Measurements from ENCODE around the gene LAX1.
"Not testable (repeated sequence)": the region's sequence is repeated elsewhere in the genome, so short reads cannot be mapped to it uniquely, and the experiment has no call there.

Gene LAX1

DNA sequence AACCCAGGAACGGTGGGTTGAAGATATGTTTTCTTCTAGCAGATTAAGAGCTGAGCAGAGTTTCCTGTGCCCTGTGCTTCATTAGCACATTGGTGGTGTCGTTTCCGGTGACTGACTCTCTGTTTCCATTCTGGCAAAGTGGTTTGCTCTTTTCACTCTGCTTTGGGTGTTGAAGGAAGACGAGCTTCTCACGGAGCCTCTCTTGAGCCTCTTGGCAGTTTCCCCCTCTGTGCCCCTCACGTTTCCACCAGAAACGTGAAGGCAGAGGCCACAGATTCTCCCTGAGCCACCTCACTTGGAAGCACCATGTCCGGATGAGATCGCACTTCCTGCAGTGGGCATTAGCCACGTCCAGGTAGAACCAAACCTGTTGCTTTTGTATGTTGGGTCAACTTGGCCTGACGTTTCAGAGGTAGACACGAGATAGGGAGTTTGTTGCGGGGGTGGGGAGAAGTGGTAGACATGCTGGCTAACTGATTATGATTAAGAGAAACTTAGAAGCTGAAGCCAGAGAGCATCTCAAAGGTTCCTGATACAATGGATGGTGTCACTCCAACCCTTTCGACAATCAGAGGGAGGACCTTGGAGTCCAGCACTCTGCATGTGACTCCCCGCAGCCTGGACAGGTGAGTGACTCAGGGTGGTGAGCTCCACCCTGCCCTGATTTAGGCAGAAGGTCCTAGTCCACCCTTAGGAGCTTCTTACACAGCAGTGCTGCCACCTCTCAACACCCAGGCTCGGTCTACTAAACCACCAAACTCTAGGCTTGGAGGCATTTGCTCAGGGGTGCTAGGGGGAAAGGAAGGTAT lies at the start of gene LAX1:
LAX1 (plus strand) TSS at position 155 of the 809 bp plus-strand sequence; CDS start at position 538, 383 bp downstream.
- peak; percentile 64 for DNase-seq (ENCODE audit: low read depth)

DNA sequence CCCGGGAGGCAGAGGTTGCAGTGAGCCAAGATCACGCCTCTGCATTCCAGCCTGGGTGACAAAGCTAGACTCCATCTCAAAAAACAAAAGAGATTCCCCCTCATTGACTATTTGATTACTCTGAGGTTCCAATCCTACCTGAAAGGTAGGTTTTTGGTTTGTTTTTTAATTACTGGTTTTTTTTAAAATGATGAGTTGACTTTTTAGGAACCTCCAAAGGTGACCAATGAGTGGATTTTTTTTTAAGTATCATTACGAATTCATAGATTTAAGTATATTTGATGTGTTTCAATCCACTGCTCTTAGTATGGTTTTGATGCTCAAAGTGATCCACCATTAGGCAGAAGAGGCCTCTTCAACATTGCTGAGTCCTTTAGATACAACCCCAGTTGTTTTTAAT lies 47.9 kb upstream of the LAX1 start:
- no peak for DNase-seq (ENCODE audit: low read depth)

GRCh38 chr1:203720242-203720641 lies 44.7 kb upstream of the LAX1 start:
- no peak for DNase-seq (ENCODE audit: low read depth)

DNA sequence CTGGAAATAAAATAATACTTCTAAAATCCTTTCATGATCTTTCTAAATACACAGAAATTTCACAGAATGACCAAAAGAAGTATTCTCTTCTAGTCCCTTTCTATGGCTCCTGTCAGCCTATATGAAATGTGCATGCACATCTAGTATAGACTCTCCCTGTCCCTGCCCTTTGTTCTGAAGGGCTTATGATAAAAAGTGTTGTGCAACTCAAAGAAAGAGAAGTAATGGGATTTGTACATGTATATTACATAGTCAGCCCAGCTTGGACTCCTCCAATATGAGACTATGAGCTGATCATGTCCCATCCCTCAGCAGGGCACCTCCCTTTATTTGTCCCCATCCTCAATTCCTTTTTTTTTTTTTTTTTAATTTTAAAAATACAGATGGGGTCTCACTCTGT lies 42.1 kb upstream of the LAX1 start:
- no peak for DNase-seq (ENCODE audit: low read depth)

DNA sequence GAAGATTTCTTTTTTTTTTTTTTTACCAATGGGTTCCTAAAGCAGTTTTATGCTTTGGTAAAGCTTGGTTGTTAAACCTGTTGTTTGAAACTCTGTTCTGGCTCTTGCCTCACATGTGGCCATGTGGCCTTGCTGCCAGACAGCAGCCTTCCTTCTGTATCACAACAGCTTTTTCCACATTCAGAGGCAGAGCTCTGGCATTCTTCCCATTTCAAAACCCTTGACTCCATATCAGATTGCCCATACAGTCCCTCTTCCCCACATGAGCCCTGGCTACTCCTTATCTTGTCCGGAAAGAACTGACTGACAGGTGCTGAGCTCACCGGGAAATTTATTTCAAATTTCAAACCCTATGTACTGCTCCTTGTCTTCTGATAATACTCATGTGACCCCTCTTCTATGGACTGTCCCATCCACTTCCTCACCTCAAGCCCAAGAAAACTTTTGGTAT lies 38.5 kb upstream of the LAX1 start:
- no peak for DNase-seq (ENCODE audit: low read depth)

DNA sequence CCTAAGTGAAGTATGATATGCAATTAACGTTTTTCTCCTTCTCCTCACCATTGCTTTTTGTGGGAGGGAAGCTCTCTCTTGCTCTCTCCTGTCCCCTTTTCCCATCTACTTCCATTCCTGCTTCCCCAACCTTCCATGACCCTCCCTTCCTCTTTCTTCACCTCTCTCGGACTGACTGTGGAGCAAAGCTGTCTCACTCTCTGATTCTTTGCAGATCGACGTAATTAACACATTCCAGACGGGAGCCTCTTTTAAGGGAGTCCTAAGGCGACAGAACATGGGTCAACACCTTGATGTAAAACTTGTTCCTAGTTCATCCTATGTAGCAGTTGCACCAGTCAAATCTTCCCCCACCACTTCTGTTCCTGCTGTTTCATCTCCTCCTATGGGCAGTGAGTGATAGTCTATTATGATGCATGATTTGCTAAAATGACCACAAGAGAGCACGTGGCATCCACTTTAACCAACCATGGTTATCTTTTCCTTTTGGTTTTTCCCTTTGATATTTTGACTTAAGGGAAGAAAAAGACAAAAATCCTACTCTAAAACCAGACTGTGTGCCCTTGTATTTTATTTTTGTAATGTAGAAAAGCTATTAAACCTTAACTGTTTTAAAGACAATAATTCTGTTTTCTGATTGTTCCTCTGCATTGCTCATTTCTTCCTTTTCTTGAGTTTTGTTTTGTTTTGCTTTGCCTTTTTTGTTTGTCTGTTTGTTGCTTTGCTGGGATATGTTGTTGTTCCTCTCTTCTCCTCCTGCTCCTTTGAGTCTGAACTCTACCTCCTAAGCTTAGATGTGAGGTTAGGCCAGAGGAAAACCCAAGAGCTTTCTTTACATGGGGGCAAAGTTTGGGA lies 31.7 kb upstream of the LAX1 start:
- no peak for DNase-seq (ENCODE audit: low read depth)

- no peak for DNase-seq (ENCODE audit: low read depth)
Measured at GRCh38 chr1:203742436-203742835, 22.5 kb upstream of the LAX1 start.

DNA sequence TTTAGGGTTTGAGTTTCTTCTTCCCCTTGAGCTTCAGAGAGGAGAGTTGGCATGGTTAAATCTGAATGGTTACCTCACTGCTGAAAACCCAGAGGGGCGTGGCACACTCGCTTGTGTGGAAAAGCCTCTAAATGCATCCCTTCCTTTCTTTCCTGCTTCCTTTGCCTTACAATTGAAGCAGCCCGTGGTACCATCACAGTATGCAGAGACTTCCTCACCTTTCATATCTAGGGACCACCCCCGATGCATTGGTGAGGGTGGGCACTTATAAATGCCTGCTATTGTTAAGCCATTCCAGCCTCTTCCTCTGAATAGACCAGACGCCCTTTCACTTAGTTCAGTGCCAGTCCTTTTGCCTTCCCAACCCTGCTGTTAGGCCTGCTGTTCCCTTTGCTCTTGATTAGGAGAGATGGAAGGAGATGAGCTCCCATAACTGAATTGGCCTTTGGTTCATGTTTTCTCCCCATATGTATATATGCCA lies 21.9 kb upstream of the LAX1 start:
- DNase-seq (ENCODE audit: low read depth): no peak

DNA sequence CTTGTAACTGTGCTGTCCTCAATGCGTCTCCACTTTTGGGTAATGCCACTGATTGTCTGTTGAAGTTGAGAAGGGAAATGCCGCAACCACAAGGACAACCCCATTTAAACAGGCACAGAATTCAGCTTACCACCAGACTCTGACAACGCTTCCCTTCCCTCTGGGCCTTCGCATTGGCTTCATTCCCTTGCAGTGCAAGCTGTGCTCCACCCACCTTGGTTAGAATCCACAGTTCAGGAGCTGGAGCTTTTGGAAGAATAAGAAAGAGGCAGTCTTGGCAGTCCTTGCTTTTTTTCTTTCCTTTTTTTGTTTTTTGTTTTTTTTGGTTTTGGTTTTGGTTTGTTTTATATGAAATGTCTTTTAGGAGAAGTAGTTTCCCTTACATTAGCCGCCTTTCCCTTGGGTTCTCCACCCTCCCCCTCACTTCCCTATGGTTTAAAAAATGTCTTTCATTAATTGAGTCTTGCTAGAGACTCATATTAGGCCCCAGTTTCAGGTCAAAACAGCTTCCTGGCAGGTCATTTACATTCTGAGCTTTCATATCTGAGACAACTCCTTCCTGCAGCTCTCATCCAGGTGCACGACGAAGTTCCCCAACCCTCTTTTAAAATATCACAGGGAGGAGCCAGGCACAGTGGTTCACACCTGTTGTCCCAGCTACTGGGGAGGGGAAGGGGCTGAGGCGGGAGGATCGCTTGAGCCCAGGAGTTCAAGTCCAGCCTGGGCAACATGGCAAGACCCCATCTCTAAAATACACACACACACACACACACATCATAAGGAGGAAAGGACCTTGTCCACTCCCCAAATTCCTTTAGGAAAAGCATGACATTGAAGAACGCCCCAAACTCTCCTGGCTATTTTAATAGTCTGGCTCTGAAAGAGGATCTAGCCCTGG lies 20.7 kb upstream of the LAX1 start:
- no peak for DNase-seq (ENCODE audit: low read depth)

DNA sequence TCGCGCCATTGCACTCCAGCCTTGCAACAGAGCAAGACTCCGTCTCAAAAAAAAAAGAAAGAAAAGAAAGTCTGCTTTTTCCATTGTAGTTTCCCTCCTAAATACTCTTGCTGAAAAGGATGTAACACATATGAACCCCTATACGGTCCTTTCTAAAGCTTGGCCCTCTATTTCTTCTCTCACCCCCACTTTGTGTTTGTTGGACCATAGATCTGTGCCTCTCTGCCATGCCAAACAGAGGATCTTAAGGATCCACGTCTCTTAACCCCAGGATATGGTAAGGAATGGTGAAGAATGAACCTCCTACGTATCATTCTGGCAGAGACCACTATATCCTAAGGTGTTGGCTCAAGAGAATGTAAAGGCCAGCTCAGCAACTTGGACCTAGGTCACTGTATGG lies 18.7 kb upstream of the LAX1 start:
- no peak for DNase-seq (ENCODE audit: low read depth)

GRCh38 chr1:203751051-203751450 lies 13.9 kb upstream of the LAX1 start:
- no peak for DNase-seq (ENCODE audit: low read depth)

DNA sequence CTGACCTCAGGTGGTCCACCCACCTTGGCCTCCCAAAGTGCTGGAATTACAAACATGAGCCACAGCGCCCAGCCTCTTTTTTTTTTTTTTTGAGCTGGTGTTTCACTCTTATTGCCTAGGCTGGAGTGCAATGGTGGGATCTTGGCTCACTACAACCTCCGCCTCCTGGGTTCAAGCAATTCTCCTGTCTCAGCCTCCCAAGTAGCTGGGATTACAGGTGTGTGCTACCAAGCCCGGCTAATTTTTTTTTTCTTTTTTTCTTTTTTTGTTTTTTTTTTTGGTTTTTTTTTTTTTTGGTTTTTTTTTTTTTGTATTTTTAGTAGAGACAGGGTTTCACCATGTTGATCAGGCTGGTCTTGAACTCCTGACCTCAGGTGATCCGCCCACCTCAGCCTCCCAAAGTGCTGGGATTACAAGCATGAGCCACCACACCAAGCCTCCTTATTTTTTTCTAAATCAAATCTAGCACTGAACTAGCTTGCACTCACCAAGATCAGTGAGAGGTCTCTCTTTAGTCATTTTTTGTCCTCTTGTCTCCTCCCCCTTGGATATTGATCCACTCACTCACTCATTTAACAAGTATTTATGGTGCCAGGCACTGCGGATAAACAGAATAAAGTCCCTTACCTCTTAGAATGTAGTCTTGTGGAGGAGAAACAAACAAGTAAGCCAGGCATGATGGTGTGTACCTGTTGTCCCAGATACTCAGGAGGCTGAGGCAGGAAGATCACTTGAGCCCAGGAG lies 13.2 kb upstream of the LAX1 start:
- not testable (repeated sequence) for DNase-seq (ENCODE audit: low read depth)

DNA sequence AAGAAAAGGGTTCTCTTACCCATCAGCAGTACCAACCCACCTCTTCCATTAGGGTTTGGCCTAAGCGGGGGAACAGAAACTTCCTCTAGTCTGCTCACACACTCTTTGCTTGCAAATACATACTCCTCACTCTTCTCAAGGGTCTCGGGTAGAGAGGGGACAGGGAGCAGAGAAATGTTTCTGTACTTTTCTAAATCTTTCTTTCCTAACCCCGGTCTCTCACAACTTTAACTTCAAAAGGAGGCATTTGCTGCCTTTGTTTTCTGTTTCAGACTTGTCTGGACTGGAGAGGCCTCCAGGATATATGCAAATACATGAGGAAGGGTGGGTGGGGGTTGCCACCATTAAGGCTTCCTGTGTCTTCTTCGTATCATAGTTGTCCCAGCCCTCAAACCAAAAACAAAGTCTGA lies 10.5 kb upstream of the LAX1 start:
- DNase-seq (ENCODE audit: low read depth): no peak

GRCh38 chr1:203756036-203756435 lies 8.9 kb upstream of the LAX1 start:
- no peak for DNase-seq (ENCODE audit: low read depth)

DNA sequence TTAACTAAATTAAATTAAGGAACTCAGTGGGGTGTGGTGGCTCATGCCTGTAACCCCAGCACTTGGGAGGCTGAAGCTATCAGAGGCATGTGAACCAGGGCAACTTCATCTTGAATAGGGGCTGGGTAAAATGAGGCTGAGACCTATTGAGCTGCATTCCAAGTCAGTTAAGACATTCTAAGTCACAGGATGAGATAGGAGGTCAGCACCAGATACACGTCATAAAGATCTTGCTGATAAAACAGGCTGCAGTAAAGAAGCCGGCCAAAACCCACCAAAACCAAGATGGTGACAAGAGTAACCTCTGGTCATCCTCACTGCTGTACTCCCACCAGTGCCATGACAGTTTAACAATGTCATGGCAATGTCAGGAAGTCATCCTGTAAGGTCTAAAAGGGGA lies 6.2 kb upstream of the LAX1 start:
- DNase-seq (ENCODE audit: low read depth): not testable (repeated sequence)

DNA sequence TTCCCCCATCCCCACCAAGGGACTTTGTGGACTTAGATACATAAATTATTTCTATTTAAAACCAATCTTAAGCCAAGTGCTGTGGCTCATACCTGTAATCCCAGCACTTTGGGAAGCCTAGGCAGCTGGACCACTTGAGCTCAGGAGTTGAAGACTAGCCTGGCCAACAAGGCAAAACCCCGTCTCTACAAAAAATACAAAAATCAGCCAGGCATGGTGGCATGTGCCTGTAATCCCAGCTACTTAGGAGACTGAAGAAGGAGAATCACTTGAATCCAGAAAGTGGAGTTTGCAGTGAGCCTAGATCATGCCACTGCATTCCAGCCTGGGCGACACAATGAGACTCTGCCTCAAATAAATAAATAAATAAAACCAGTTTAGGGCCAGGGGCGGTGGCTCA lies 4.5 kb upstream of the LAX1 start:
- no peak for DNase-seq (ENCODE audit: low read depth)

GRCh38 chr1:203761958-203762357 lies 3.0 kb upstream of the LAX1 start:
- DNase-seq (ENCODE audit: low read depth): not testable (repeated sequence)

GRCh38 chr1:203763505-203763904 lies 1.5 kb upstream of the LAX1 start:
- no peak for DNase-seq (ENCODE audit: low read depth)

DNA sequence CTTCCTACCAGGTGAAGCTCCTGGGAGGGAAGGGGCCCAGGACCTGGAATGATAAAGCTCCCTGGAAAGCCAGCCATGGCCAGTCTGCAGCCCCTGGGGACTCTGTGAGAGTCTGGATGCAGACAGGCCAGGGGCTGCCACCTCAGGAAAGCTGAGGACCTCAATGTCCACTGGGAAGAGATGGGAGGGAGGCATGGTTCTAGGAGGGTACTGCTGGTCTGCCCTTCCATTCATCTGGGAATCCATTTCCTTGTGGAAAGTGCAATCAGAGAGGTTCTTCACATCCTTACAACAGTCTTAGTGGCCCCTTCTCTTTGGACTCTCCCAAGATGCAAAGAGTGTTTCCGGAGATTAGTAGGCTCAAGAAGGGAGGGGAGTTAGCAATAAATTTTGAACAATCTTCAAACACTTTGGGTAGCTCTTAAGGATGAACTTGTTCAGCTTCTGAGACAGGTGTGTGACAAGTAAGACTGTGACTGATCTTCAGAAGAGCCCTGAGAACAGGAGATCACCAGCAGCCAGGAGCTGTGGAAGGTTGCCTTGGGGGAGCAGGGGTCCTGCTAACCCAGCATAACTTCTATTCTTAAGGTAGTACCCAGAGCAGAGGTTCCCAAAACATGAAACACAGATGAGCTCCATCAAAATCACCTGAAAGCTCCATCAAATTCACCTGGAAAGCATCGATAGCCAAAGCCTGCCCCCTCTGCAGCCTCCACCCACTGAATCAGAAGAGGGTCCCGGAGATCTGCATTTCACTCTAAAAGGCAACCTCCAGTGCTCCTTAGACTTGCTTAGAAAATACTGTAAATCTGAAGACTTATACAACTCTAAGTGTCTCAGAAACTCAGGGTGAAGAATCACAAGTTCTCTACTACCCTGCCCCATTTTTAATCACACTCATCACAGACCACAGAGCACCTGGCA lies 616 bp upstream of the LAX1 start:
- DNase-seq (ENCODE audit: low read depth): no peak

- no peak for DNase-seq (ENCODE audit: low read depth)
Measured at GRCh38 chr1:203768256-203768655, 3.3 kb downstream of the LAX1 start.

All from activated T-helper 1 cell treated with Interleukin-2 at 50 U/mL for 16 hours (primary cell).